T follicular helper cell (primary cell): Measurements from ENCODE around the gene ASH1L.
"Not testable (repeated sequence)": the region's sequence is repeated elsewhere in the genome, so short reads cannot be mapped to it uniquely, and the experiment has no call there.

Experiments
- DNase-seq: peaks from one replicate; pipeline ENCODE4 v3.0.0-alpha.2; 2020; ENCODE audit warnings: low read depth
- total RNA-seq, 2 experiments: gene quantifications; one replicate each; lab custom pipeline; 2026; lab: John Stamatoyannopoulos, UW

The ASH1L gene
- 137 to 307 reads per million in 2 experiments for total RNA-seq

GRCh38 chr1:155562581-155563376 lies at the start of gene ASH1L:
Gene ASH1L, minus strand, starts transcription at chr1:155562803. Its CDS starts 41,284 bp downstream, at chr1:155521519.
- peak; percentile 89 for DNase-seq

- not testable (repeated sequence) for DNase-seq
Observed at GRCh38 chr1:155610257-155610647, 47.6 kb upstream of the ASH1L start.

GRCh38 chr1:155609515-155610256 lies 47.1 kb upstream of the ASH1L start, which contains the start of gene MSTO1:
Gene MSTO1, plus strand, starts transcription at chr1:155610218. Its CDS starts 31 bp downstream, at chr1:155610249.
- peak; percentile 89 for DNase-seq

GRCh38 chr1:155608888-155609225 lies 46.3 kb upstream of the ASH1L start:
- DNase-seq, result no peak

- DNase-seq, result no peak
Observed at GRCh38 chr1:155607708-155608107, 45.1 kb upstream of the ASH1L start.

GRCh38 chr1:155599828-155600572 lies 37.4 kb upstream of the ASH1L start:
- not testable (repeated sequence) for DNase-seq

- DNase-seq, result no peak
Observed at GRCh38 chr1:155598842-155599331, 36.3 kb upstream of the ASH1L start.

GRCh38 chr1:155596864-155597263 lies 34.3 kb upstream of the ASH1L start:
- no peak for DNase-seq

- not testable (repeated sequence) for DNase-seq
Observed at GRCh38 chr1:155595877-155596474, 33.4 kb upstream of the ASH1L start.

- no peak for DNase-seq
Observed at GRCh38 chr1:155591770-155592169, 29.2 kb upstream of the ASH1L start.

GRCh38 chr1:155590516-155591247 lies 28.1 kb upstream of the ASH1L start:
- not testable (repeated sequence) for DNase-seq

- not testable (repeated sequence) for DNase-seq
Observed at GRCh38 chr1:155589282-155589681, 26.7 kb upstream of the ASH1L start.

GRCh38 chr1:155583846-155584245 lies 21.2 kb upstream of the ASH1L start:
- not testable (repeated sequence) for DNase-seq

GRCh38 chr1:155575608-155576007 lies 13.0 kb upstream of the ASH1L start:
- not testable (repeated sequence) for DNase-seq

GRCh38 chr1:155574077-155574476 lies 11.5 kb upstream of the ASH1L start:
- no peak for DNase-seq

GRCh38 chr1:155570593-155570990 lies 8.0 kb upstream of the ASH1L start:
- no peak for DNase-seq

GRCh38 chr1:155569988-155570592 lies 7.5 kb upstream of the ASH1L start:
- no peak for DNase-seq

GRCh38 chr1:155563377-155564022 lies 897 bp upstream of the ASH1L start:
- not testable (repeated sequence) for DNase-seq

- DNase-seq, result peak; percentile 56
Observed at GRCh38 chr1:155561779-155562580, 623 bp downstream of the ASH1L start.
